Gastroesophageal sphincter (tissue), 3 donors: ENCODE measurements around the gene IL13RA1.

Experiments
- CTCF ChIP-seq, 4 experiments: fragments of 200-600 bp in 2 of 4; fragments of 450-650 bp in 2 of 4; sonication (generic) in 1 of 4; IDR thresholded peaks; one replicate each; pipeline ENCODE4 v1.5.1; 2017 to 2019; ENCODE audit warnings: antibody characterized with exemption in 4 of 4, mild to moderate bottlenecking in 2 of 4, moderate library complexity in 2 of 4
- POLR2A ChIP-seq, 2 donors: fragments of 450-650 bp; IDR thresholded peaks; one replicate each; pipeline ENCODE4 v1.6.1; 2017; ENCODE audit warnings: antibody characterized with exemption in 2 of 2, mild to moderate bottlenecking in 2 of 2, moderate library complexity in 1 of 2
- POLR2AphosphoS5 ChIP-seq: sonication (generic); formaldehyde crosslinking; IDR thresholded peaks from one replicate; pipeline ENCODE4 v1.6.1; 2017; ENCODE audit warnings: antibody characterized with exemption

- TF ChIP-seq CTCF (IDR thresholded peaks at IDR 0.05) (no peak), POLR2AphosphoS5 (no peak), POLR2A (IDR thresholded peaks at IDR 0.05) (no peak)
These were observed 4.0 kb upstream of the IL13RA1 start for GRCh38 chrX:118723376-118723775.
